GM18868 (cell line): ENCODE data around the gene UBE2R2.
"Not testable (repeated sequence)": the region's sequence is repeated elsewhere in the genome, so short reads cannot be mapped to it uniquely, and the experiment has no call there.

Experiments used
- ATAC-seq: cut with Tn5 transposase; IDR thresholded peaks from one replicate; pipeline ENCODE4 v1.9.1; 2021; ENCODE audit warnings: mild to moderate bottlenecking, moderate library complexity; ENCODE audit not compliant: unreplicated experiment

UBE2R2 gene, protein sequence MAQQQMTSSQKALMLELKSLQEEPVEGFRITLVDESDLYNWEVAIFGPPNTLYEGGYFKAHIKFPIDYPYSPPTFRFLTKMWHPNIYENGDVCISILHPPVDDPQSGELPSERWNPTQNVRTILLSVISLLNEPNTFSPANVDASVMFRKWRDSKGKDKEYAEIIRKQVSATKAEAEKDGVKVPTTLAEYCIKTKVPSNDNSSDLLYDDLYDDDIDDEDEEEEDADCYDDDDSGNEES

GRCh38 chr9:33816327-33817252 lies at the start of gene UBE2R2:
UBE2R2 (plus strand) TSS chr9:33817160; CDS start chr9:33817758, 598 bp downstream.
- peak; percentile 62 for ATAC-seq

- ATAC-seq: not testable (repeated sequence)
Observed at GRCh38 chr9:33770156-33770880, 46.6 kb upstream of the UBE2R2 start.

- ATAC-seq: not testable (repeated sequence)
Observed at GRCh38 chr9:33773135-33773534, 43.8 kb upstream of the UBE2R2 start.

DNA sequence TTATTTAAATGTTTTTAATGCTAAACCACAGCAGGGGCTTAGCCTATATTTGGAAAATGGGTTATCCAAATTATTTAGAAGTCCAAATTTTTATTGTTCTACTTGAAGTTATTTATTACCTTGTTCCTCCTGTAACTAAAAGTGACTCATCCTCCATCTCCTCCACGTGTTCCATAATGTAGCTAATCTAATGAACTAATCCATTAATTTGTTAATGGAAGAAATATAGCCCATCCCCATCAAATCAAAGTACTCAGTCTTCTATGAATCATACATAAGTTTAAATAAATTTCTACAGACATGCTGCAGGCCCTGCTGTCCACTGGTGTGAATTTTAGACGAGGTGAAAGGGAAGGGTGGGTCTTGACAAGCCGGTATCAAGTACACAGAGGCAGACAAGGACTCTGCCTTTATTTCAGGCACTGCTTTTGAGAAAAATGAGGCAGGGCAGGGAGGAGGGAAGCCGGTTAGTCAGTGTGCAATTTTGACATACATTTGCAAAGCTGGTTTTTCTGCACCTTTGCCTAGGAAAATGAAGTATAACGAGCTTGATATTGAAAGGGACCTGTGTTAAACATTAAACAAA lies 42.8 kb upstream of the UBE2R2 start:
- not testable (repeated sequence) for ATAC-seq

DNA sequence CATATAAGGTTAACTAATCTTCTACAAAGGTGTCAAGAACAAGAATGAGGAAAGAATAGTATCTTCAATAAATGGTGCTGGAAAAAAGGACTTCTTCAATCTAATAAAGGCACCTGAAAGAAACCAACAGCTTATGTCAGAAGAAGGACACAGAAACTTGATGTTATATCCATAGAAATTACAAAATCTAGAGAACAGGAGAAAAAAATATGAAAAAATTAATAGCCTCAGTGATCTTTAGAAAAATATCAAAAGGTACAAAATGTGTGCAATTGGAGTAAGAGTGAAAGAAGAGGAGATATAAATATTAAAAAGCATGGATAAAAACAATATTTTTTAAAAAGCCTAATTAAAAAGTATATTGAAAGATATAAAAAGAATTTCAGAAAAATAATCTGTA lies 40.4 kb upstream of the UBE2R2 start:
- ATAC-seq: no peak

DNA sequence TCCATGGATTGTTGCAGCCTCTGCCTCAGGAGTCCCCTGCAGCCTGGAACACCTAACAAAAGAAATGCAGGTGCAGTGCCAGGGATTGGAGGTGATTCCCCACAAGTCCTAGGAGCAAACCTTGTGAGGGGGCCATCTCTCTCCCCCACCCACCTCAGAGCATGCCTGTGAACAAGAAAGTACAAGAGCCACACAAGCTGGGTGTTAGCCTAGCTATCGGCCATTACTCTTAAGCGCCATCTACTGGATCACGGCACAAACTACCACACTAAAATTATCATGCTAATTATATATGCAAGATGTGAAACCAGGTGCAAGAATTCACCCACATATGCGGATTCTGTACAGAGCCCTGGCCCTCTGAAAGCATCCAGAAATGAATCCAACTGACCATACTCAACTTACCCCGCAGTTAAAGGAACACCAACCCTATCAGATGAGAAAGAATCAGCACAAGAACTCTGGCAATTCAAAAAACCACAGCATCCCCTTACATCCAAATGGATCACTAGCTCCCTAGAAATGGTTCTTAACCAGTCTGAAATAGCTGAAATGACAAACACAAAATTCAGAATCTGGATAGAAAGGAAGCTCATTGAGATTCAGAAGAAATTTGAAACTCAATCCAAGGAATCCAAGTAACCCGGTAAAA lies 38.1 kb upstream of the UBE2R2 start:
- peak; percentile 63 for ATAC-seq

- no peak for ATAC-seq
Observed at GRCh38 chr9:33780276-33780675, 36.7 kb upstream of the UBE2R2 start.

- no peak for ATAC-seq
Observed at GRCh38 chr9:33781736-33782135, 35.2 kb upstream of the UBE2R2 start.

DNA sequence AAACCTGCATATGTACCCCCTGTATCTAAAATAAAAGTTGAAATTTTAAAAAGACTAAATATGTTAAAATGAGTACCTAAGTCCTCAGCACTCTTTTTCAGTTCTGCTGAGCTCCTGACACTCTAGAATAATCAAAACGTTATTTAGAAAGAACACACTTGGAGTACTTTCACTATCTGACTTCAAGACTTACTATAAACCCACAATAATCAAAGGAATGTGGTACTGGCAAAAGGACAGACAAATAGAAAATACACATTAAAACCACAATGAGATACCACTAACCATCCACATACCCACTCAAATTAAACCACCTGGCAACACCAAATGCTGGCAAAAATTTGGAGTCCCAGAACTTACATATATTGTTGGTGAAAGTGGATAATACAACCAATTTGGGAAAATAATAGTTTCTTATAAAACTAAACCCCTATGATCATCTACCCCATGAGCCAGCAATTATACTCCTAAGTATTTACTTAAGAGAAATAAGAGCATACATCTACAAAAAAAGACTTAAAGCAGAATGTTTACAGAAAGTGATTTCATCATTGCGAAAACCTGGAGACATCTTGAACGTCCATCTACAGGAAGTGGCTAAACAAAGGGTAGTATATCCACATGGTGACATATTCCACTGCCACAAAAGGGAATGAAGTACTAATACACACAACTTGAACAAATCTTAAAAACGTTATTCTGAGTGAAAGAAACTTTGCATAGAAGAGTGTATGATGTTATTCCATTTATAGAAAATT lies 34.4 kb upstream of the UBE2R2 start:
- no peak for ATAC-seq

DNA sequence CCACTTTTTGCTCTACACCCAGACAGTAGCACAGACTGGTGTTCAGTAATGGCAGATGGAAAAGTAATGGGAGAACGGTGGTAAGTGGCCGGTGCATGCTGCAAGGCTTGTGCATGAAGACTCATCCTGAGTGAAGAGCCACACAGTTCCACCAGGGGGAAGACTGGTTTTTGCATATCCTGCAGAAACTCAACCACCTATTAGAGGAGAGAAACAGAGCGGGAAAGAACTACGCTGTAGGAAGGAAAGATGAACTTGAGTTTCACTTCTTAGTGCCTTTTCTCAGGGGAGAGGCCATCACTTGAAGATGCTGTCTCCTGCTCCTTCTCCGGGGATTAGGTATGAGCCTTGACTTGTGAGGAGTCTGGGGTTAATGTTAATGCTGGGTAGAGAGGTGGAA lies 31.0 kb upstream of the UBE2R2 start:
- no peak for ATAC-seq

DNA sequence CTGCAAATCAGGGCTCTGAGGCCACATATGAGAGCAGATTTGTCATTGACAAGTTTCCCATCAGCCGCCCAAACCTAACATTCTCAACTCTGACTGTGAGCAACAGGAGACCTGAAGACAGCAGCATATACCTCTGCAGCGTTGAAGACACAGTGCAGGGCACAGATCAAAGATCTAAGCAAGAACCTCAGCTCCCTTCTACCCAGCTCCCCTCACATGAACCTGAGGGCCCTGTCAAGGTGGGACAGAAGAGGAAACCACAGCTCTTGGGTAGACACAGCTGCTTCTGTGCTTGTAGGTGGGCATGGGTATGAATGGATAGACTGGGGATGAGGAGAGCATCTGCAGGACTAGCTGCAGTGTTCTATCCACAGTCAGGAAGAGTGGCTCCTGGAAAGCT lies 30.3 kb upstream of the UBE2R2 start:
- ATAC-seq: no peak

DNA sequence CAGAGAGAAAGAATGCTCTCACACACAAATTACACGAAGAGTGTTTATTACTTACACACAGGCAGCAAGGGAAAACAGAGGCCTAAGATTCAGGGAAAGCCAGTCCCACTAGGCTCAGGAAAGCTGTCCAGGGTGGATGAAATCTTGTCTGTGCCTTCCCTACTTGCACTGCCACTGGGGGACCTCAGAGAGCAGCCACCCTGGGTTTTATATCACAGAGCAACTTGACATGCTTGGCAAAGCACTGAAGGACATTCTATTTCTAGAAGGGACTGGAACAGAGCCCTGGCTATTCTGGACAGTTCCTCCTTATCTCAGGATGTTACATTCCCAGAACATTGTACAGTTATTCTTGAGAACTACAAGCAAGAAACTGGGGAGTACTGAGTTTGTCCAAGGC lies 29.1 kb upstream of the UBE2R2 start:
- no peak for ATAC-seq

DNA sequence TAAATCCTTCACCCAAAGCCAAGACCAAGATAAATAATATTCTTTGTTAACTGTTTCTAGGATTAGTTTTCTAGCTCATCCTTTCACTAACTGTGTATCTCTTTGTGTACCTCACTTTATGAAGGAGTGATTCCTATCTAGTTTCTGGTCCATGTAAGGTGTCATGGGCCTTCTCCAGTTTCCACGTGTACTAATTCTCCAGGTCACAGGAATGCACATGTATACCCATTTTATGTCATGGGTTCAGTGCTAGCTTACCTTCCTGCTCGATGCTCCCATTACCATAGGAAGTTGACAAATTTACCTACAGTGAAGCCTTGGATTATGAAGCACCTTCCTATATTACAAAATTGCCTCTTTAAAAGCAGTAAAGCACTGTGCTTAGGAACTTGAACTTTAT lies 27.5 kb upstream of the UBE2R2 start:
- not testable (repeated sequence) for ATAC-seq

DNA sequence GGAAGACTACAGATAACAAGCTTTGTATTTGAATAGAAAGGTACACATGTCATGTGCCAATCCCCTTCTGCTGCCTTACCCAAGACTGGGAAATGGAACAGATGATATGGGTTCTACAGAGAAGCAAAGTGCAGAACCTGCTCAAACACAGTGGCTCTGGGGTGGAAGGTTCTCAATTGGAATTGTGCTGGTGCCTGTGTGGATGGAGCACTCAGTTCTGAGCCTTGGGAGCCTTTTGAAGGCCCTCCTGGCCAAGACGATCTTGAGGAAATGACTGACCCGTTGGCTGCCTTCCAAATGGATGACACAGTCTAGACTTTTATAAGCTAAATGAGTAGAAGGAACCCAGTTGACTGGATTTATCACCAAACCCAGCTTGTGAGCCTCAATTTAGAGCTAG lies 25.8 kb upstream of the UBE2R2 start:
- no peak for ATAC-seq

DNA sequence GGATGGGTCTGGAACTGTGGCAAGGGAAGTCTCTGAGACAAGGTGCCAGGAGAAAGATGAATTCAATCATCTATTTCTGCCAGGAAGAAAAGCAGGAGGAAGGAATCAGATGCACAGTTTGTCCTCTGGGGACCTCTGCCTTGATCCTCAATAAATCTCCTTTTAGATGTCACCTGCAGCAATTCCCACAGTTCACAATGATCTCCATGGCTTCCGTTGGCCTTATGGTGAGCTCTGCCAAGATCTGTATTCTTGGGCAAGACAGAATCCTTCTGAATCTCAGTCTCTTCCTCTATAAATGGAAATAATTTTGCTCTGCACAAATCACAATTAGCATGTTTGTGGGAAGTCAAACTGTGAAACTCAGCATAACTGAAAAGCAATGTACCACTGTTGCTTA lies 23.5 kb upstream of the UBE2R2 start:
- ATAC-seq: not testable (repeated sequence)

- ATAC-seq: no peak
Observed at GRCh38 chr9:33794560-33794959, 22.4 kb upstream of the UBE2R2 start.

DNA sequence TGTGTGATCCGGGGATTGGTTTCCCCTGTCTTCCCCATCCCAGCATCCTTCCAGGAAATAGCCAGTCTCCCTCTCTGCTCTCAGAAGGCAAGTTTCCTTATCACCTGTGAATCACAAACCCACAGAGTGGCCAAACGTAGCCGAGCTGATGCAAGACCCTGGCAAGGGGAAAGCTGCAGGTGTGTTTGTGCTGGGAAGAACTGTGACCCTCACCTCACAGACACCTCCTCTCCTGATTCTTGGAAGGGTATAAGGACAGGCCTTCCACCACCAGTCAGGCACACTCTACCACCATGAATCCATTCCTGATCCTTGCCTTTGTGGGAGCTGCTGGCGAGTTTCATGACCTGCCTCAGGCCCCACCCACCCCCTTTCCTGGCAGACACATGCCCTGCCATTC lies 21.7 kb upstream of the UBE2R2 start, which contains the start of gene PRSS3:
Gene PRSS3, plus strand, starts transcription at position 281 of the 400 bp plus-strand sequence. Its CDS starts 13 bp downstream, at position 294.
- ATAC-seq: no peak

GRCh38 chr9:33795819-33796218 lies 21.1 kb upstream of the UBE2R2 start:
- ATAC-seq: no peak

GRCh38 chr9:33796679-33797078 lies 20.3 kb upstream of the UBE2R2 start:
- ATAC-seq: not testable (repeated sequence)

GRCh38 chr9:33797837-33798236 lies 19.1 kb upstream of the UBE2R2 start:
- ATAC-seq: no peak
